ENCODE measurements around the gene LGALS14.

Gene LGALS14

GRCh38 chr19:39738814-39739213 lies 34.5 kb downstream of the LGALS14 start:
- no peak for DNase-seq
- H3K36me3 ChIP-seq (ENCODE audit: control insufficient read depth, insufficient read depth, low read length), result no peaks in the 10 kb centered on the region
- no peaks in the 10 kb centered on the region for H3K27me3 ChIP-seq (replicated peaks; ENCODE audit: control insufficient read depth, insufficient read depth, low read length, poor library complexity, severe bottlenecking)
- H3K4me1 ChIP-seq (ENCODE audit: control insufficient read depth, insufficient read depth, low read length, poor library complexity, severe bottlenecking), result no peaks in the 10 kb centered on the region
- H3K9me3 ChIP-seq (ENCODE audit: control insufficient read depth, low read length), result no peaks in the 10 kb centered on the region
- H3K4me3 ChIP-seq (ENCODE audit: insufficient read depth, low read depth, low read length, poor library complexity, severe bottlenecking), result no peak overlapping the region
- H3K27ac ChIP-seq (ENCODE audit: insufficient read depth, low read length, poor library complexity, severe bottlenecking), result no peak overlapping the region

- DNase-seq, result no peak
- no peaks in the 10 kb centered on the region for H3K27me3 ChIP-seq (replicated peaks; ENCODE audit: control insufficient read depth, insufficient read depth, low read length, poor library complexity, severe bottlenecking)
These were observed 36.1 kb downstream of the LGALS14 start for GRCh38 chr19:39740395-39740794.

GRCh38 chr19:39745643-39746042 lies 41.4 kb downstream of the LGALS14 start:
- Histone ChIP-seq H3K4me3 (ENCODE audit: insufficient read depth, low read depth, low read length, poor library complexity, severe bottlenecking) (no peak overlapping the region), H3K27ac (ENCODE audit: insufficient read depth, low read length, poor library complexity, severe bottlenecking) (no peak overlapping the region), H3K36me3 (ENCODE audit: control insufficient read depth, insufficient read depth, low read length) (no peaks in the 10 kb centered on the region), H3K9me3 (ENCODE audit: control insufficient read depth, low read length) (no peaks in the 10 kb centered on the region), H3K4me1 (ENCODE audit: control insufficient read depth, insufficient read depth, low read length, poor library complexity, severe bottlenecking) (no peaks in the 10 kb centered on the region), H3K27me3 (replicated peaks; ENCODE audit: control insufficient read depth, insufficient read depth, low read length, poor library complexity, severe bottlenecking) (no peaks in the 10 kb centered on the region)
- no peak for DNase-seq

More at GRCh38 chr19:39740395-39740794, 36.1 kb downstream of the LGALS14 start:
- Histone ChIP-seq H3K4me1 (ENCODE audit: control insufficient read depth, insufficient read depth, low read length, poor library complexity, severe bottlenecking) (no peaks in the 10 kb centered on the region), H3K4me3 (ENCODE audit: insufficient read depth, low read depth, low read length, poor library complexity, severe bottlenecking) (no peak overlapping the region), H3K36me3 (ENCODE audit: control insufficient read depth, insufficient read depth, low read length) (no peaks in the 10 kb centered on the region), H3K27ac (ENCODE audit: insufficient read depth, low read length, poor library complexity, severe bottlenecking) (no peak overlapping the region), H3K9me3 (ENCODE audit: control insufficient read depth, low read length) (no peaks in the 10 kb centered on the region)

- Histone ChIP-seq H3K4me3 (ENCODE audit: insufficient read depth, low read depth, low read length, poor library complexity, severe bottlenecking) (no peak overlapping the region), H3K27ac (ENCODE audit: insufficient read depth, low read length, poor library complexity, severe bottlenecking) (no peak overlapping the region), H3K4me1 (ENCODE audit: control insufficient read depth, insufficient read depth, low read length, poor library complexity, severe bottlenecking) (no peaks in the 10 kb centered on the region), H3K9me3 (ENCODE audit: control insufficient read depth, low read length) (no peaks in the 10 kb centered on the region), H3K36me3 (ENCODE audit: control insufficient read depth, insufficient read depth, low read length) (no peaks in the 10 kb centered on the region), H3K27me3 (replicated peaks; ENCODE audit: control insufficient read depth, insufficient read depth, low read length, poor library complexity, severe bottlenecking) (no peaks in the 10 kb centered on the region)
- DNase-seq, result no peak
These were observed 42.7 kb downstream of the LGALS14 start for GRCh38 chr19:39746836-39747529.

GRCh38 chr19:39749981-39750380 lies 45.7 kb downstream of the LGALS14 start:
- Histone ChIP-seq H3K36me3 (ENCODE audit: control insufficient read depth, insufficient read depth, low read length) (no peaks in the 10 kb centered on the region), H3K27ac (ENCODE audit: insufficient read depth, low read length, poor library complexity, severe bottlenecking) (no peak overlapping the region), H3K27me3 (replicated peaks; ENCODE audit: control insufficient read depth, insufficient read depth, low read length, poor library complexity, severe bottlenecking) (no peaks in the 10 kb centered on the region), H3K9me3 (ENCODE audit: control insufficient read depth, low read length) (no peaks in the 10 kb centered on the region), H3K4me3 (ENCODE audit: insufficient read depth, low read depth, low read length, poor library complexity, severe bottlenecking) (no peak overlapping the region), H3K4me1 (ENCODE audit: control insufficient read depth, insufficient read depth, low read length, poor library complexity, severe bottlenecking) (no peaks in the 10 kb centered on the region)
- DNase-seq, result no peak

GRCh38 chr19:39752390-39752789 lies 48.1 kb downstream of the LGALS14 start:
- DNase-seq, result no peak
- Histone ChIP-seq H3K4me3 (ENCODE audit: insufficient read depth, low read depth, low read length, poor library complexity, severe bottlenecking) (no peak overlapping the region), H3K27ac (ENCODE audit: insufficient read depth, low read length, poor library complexity, severe bottlenecking) (no peak overlapping the region), H3K27me3 (replicated peaks; ENCODE audit: control insufficient read depth, insufficient read depth, low read length, poor library complexity, severe bottlenecking) (no peaks in the 10 kb centered on the region), H3K36me3 (ENCODE audit: control insufficient read depth, insufficient read depth, low read length) (no peaks in the 10 kb centered on the region), H3K4me1 (ENCODE audit: control insufficient read depth, insufficient read depth, low read length, poor library complexity, severe bottlenecking) (no peaks in the 10 kb centered on the region), H3K9me3 (ENCODE audit: control insufficient read depth, low read length) (no peaks in the 10 kb centered on the region)

- H3K36me3 ChIP-seq (ENCODE audit: control insufficient read depth, insufficient read depth, low read length), result no peaks in the 10 kb centered on the region
- H3K9me3 ChIP-seq (ENCODE audit: control insufficient read depth, low read length), result no peaks in the 10 kb centered on the region
- no peak for DNase-seq
- no peak overlapping the region for H3K27ac ChIP-seq (ENCODE audit: insufficient read depth, low read length, poor library complexity, severe bottlenecking)
- H3K4me1 ChIP-seq (ENCODE audit: control insufficient read depth, insufficient read depth, low read length, poor library complexity, severe bottlenecking), result no peaks in the 10 kb centered on the region
- H3K27me3 ChIP-seq (replicated peaks; ENCODE audit: control insufficient read depth, insufficient read depth, low read length, poor library complexity, severe bottlenecking), result no peaks in the 10 kb centered on the region
- H3K4me3 ChIP-seq (ENCODE audit: insufficient read depth, low read depth, low read length, poor library complexity, severe bottlenecking), result no peak overlapping the region
These were observed 48.5 kb downstream of the LGALS14 start for GRCh38 chr19:39752795-39753194.

- no peak for DNase-seq
- Histone ChIP-seq H3K36me3 (ENCODE audit: control insufficient read depth, insufficient read depth, low read length) (no peaks in the 10 kb centered on the region), H3K9me3 (ENCODE audit: control insufficient read depth, low read length) (no peaks in the 10 kb centered on the region), H3K27me3 (replicated peaks; ENCODE audit: control insufficient read depth, insufficient read depth, low read length, poor library complexity, severe bottlenecking) (no peaks in the 10 kb centered on the region), H3K4me1 (ENCODE audit: control insufficient read depth, insufficient read depth, low read length, poor library complexity, severe bottlenecking) (no peaks in the 10 kb centered on the region), H3K27ac (ENCODE audit: insufficient read depth, low read length, poor library complexity, severe bottlenecking) (no peak overlapping the region), H3K4me3 (ENCODE audit: insufficient read depth, low read depth, low read length, poor library complexity, severe bottlenecking) (no peak overlapping the region)
These were observed 50.3 kb downstream of the LGALS14 start for GRCh38 chr19:39754544-39754943.

GRCh38 chr19:39754971-39755370 lies 50.7 kb downstream of the LGALS14 start:
- Histone ChIP-seq H3K27ac (ENCODE audit: insufficient read depth, low read length, poor library complexity, severe bottlenecking) (no peak overlapping the region), H3K36me3 (ENCODE audit: control insufficient read depth, insufficient read depth, low read length) (no peaks in the 10 kb centered on the region), H3K9me3 (ENCODE audit: control insufficient read depth, low read length) (no peaks in the 10 kb centered on the region), H3K4me3 (ENCODE audit: insufficient read depth, low read depth, low read length, poor library complexity, severe bottlenecking) (no peak overlapping the region), H3K27me3 (replicated peaks; ENCODE audit: control insufficient read depth, insufficient read depth, low read length, poor library complexity, severe bottlenecking) (no peaks in the 10 kb centered on the region), H3K4me1 (ENCODE audit: control insufficient read depth, insufficient read depth, low read length, poor library complexity, severe bottlenecking) (no peaks in the 10 kb centered on the region)
- no peak for DNase-seq

Measured in effector memory CD4-positive, alpha-beta T cell (primary cell).